Stimulated activated memory B cell treated with anti-CD40 and anti-IgM and Interleukin-4, amounts not matched to agents 10 μg/mL and 1 μg/mL and 100 μg/mL, for 72 hours (primary cell): ENCODE data around the gene ENTPD1.
"Not testable (repeated sequence)": the region's sequence is repeated elsewhere in the genome, so short reads cannot be mapped to it uniquely, and the experiment has no call there.

Experiments used
- ATAC-seq: fragments of 150-1000 bp; cut with Tn5 transposase; 2 replicates; pipeline ENCODE4 v1.10.0; 2021
- H3K27ac Mint-ChIP-seq: one replicate; pipeline ENCODE4 v1.8.0; 2022; ENCODE audit warnings: mild to moderate bottlenecking, mixed read lengths
- H3K27me3 Mint-ChIP-seq: one replicate; pipeline ENCODE4 v1.8.0; 2022; ENCODE audit warnings: mixed read lengths
- H3K36me3 Mint-ChIP-seq: one replicate; pipeline ENCODE4 v1.8.0; 2022; ENCODE audit warnings: mixed read lengths
- H3K4me1 Mint-ChIP-seq: one replicate; pipeline ENCODE4 v1.8.0; 2022; ENCODE audit warnings: mixed read lengths
- H3K4me3 Mint-ChIP-seq: one replicate; pipeline ENCODE4 v1.8.0; 2022; ENCODE audit warnings: mild to moderate bottlenecking, moderate library complexity, mixed read lengths
- H3K9me3 Mint-ChIP-seq: one replicate; pipeline ENCODE4 v1.8.0; 2022; ENCODE audit warnings: mixed read lengths

The ENTPD1 gene

DNA sequence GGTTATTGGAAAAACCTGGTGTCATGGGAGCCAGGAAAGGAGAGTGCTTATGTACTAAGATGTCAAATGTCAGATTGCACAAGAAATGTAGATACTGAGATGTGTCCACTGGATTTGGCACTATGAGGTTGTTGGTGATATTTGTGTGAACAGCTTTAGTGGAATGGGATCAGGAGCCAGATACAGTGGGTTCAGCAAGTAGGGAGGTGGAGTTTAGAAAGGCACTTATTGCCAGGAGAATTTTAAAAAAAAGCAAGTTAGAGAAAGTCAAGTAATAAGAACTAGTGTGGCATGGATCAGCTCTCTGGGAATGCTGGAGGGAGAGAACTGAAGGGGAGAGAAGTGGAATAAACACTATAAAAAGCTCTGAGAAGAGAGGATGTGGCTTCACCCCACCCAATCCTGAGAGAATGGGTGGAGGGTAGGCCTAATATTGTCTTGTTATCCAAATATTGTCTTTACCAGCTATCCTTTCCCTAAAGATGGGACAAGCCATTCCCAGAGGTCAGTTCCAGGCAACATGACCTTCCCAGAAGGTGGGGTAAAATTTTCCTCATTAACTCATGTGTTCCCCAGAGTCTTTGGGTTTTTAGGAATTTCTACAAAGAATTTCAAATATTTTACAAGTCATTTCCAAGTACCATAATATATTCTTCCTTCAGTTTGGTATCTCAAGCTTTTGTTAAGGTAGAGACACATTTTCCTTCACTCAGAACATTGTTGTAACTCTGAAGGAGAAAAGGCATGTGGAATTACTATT is 42.3 kb downstream of the ENTPD1 start:
- Mint-ChIP-seq H3K36me3 (peaks cover 77% of the 10 kb centered on the region), H3K4me1 (peaks cover 79% of the 10 kb centered on the region), H3K9me3 (peaks cover 9% of the 10 kb centered on the region)

DNA sequence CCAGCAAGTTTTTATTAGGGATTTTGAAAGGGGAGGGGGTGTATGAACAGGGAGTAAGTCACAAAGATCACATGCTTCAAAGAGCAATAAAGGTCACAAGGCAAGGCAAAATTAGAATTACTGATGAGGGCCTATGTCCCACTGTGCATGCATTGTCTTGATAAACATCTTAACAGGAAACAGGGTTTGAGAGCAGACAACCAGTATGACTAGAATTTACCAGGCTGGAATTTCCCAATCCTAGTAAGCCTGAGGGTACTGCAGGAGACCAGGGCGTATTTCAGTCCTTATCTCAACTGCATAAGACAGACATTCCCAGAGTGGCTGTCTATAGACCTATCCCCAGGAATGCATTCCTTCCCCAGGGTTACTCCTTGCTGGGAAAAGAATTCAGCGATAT is 44.3 kb downstream of the ENTPD1 start:
- peak overlapping the region; percentile 42 for H3K4me3 Mint-ChIP-seq

More for the DNA sequence above, 42.3 kb downstream of the ENTPD1 start:
- no peak for ATAC-seq
- H3K4me3 Mint-ChIP-seq = no peak overlapping the region
- no peaks in the 10 kb centered on the region for H3K27me3 Mint-ChIP-seq
- H3K27ac Mint-ChIP-seq = peak overlapping the region; percentile 98

DNA sequence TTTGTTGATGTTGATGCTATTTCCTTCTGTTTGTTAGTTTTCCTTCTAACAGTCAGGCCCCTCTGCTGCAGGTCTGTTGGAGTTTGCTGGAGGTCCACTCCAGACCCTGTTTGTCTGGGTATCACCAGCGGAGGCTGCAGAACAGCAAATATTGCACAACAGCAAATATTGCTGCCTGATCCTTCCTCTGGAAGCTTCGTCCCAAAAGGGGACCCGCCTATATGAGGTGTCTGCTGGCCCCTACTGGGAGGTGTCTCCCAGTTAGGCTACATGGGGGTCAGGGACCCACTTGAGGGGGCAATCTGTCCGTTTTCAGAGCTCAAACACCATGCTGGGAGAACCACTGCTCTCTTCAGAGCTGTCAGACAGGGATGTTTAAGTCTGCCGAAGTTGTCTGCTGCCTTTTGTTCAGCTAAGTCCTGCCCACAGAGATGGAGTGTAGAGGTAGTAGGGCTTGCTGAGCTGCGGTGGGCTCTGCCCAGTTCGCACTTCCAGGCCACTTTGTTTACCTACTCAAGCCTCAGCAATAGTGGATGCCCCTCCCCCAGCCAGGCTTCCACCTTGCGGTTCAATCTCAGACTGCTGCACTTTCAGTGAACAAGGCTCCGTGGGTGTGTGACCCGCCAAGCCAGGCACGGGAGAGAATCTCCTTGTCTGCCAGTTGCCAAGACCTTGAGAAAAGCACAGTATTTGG is 50.9 kb downstream of the ENTPD1 start:
- peak overlapping the region; percentile 54 for H3K27ac Mint-ChIP-seq
- not testable (repeated sequence) for H3K27me3 Mint-ChIP-seq, H3K9me3 Mint-ChIP-seq, ATAC-seq
- H3K36me3 Mint-ChIP-seq = peaks cover 78% of the 10 kb centered on the region
- peak overlapping the region; percentile 55 for H3K4me3 Mint-ChIP-seq
- H3K4me1 Mint-ChIP-seq = peaks cover 74% of the 10 kb centered on the region

More for the DNA sequence above, 44.3 kb downstream of the ENTPD1 start:
- H3K9me3 Mint-ChIP-seq, ATAC-seq, H3K27me3 Mint-ChIP-seq: not testable (repeated sequence)
- Mint-ChIP-seq H3K36me3 (peaks cover 85% of the 10 kb centered on the region), H3K27ac (peak overlapping the region; percentile 98), H3K4me1 (peaks cover 83% of the 10 kb centered on the region)

DNA sequence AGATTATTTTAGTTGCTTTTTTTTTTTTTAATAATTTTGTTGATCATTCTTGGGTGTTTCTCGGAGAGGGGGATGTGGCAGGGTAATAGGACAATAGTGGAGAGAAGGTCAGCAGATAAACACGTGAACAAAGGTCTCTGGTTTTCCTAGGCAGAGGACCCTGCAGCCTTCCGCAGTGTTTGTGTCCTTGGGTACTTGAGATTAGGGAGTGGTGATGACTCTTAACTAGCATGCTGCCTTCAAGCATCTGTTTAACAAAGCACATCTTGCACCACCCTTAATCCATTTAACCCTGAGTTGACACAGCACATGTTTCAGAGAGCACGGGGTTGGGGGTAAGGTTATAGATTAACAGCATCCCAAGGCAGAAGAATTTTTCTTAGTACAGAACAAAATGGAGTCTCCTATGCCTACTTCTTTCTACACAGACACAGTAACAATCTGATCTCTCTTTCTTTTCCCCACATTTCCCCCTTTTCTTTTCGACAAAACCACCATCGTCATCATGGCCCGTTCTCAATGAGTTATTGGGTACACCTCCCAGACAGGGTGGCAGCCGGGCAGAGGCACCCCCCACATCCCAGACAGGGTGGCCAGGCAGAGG is 52.8 kb downstream of the ENTPD1 start:
- H3K9me3 Mint-ChIP-seq, H3K27me3 Mint-ChIP-seq, ATAC-seq, H3K4me3 Mint-ChIP-seq: not testable (repeated sequence)
- peak overlapping the region; percentile 54 for H3K27ac Mint-ChIP-seq
- H3K36me3 Mint-ChIP-seq = peaks cover 65% of the 10 kb centered on the region
- peaks cover 65% of the 10 kb centered on the region for H3K4me1 Mint-ChIP-seq

DNA sequence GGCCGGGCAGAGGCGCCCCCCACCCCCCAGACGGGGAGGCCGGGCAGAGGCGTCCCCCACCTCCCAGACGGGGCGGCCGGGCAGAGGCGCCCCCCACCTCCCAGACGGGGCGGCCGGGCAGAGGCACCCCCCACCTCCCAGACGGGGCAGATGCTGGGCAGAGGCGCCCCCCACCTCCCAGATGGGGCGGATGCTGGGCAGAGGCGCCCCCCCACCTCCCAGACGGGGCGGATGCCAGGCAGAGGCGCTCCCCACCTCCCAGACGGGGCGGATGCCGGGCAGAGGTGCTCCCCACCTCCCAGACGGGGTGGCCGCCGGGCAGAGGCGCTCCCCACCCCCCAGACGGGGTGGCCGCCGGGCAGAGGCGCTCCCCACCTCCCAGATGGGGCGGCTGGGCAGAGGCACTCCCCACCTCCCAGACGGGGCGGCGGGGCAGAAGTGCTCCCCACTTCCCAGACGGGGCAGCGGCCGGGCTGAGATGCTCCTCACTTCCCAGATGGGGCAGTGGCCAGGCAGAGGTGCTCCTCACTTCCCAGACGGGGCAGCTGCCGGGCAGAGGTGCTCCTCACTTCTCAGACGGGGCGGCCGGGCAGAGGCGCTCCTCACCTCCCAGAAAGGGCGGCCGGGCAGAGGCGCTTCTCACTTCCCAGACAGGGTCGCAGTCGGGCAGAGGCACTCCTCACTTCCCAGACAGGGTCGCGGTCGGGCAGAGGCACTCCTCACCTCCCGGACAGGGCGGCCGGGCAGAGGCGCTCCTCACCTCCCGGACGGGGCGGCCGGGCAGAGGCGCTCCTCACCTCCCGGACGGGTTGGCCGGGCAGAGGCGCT is 53.6 kb downstream of the ENTPD1 start:
- peak; percentile 16 for ATAC-seq
- Mint-ChIP-seq H3K9me3 (no peaks in the 10 kb centered on the region), H3K27me3 (no peaks in the 10 kb centered on the region), H3K4me1 (peaks cover 65% of the 10 kb centered on the region), H3K36me3 (peaks cover 66% of the 10 kb centered on the region), H3K27ac (peak overlapping the region; percentile 83), H3K4me3 (no peak overlapping the region)

DNA sequence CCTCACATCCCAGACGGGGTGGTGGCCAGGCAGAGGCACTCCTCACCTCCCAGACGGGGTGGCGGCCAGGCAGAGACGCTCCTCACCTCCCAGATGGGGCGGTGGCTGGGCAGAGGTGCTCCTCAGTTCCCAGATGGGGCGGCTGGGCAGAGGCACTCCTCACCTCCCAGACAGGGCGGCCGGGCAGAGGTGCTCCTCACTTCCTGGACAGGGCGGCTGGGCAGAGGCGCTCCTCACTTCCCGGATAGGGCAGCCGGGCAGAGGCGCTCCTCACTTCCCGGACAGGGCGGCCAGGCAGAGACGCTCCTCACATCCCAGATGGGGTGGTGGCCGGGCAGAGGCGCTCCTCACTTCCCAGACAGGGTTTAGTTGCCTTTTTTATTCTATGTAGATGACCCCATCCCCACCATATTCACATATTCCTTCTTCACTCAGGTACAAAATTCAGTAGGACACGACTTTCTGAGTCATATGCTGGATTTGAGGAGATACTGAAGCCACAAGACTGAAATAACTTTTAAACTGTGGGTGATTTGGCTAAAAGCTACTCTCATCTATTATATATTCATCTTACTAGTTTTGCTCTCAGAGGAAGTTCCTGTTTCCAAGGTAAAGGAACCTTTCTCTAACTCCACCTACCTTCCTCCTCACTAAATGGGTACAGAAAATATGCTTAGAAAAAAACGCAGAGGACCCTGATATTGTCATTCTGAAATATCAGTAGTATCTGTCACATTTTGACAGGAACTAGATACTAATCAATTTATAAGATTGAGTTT is 54.4 kb downstream of the ENTPD1 start:
- no peaks in the 10 kb centered on the region for H3K27me3 Mint-ChIP-seq
- peak overlapping the region; percentile 83 for H3K27ac Mint-ChIP-seq
- no peaks in the 10 kb centered on the region for H3K9me3 Mint-ChIP-seq
- H3K4me3 Mint-ChIP-seq = peak overlapping the region; percentile 38
- H3K4me1 Mint-ChIP-seq = peaks cover 65% of the 10 kb centered on the region
- ATAC-seq = peak; percentile 55
- peaks cover 66% of the 10 kb centered on the region for H3K36me3 Mint-ChIP-seq

DNA sequence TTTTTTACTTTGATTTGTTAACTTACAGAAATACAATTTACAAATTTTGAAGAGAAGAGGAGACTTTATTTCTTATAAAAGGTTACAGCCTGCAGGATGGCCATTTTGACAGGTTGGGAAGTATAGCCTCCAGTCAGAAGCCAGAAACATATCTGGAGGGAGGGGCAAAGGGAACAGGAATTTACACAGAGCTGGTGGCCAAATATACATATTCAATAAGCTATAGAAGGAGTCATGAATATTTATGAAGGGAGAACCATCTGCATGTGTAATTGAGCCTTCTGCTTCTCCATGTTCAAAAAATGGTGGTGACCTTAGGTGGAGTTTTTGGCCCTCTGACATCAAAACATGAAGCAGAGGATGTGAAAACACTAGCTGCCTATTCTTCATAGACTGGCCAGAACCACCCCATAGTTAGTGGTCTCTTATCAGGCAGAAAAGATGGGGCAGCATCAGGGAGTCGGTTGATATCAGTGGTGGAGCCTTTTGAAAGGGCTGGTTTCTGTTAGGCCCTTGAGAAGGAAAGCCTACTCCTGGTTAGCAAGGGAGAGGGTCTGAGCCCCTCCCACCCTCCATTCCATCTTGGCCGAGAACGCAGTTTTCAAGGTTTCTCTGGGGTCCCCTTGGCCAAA is 57.2 kb downstream of the ENTPD1 start:
- Mint-ChIP-seq H3K27me3 (no peaks in the 10 kb centered on the region), H3K36me3 (peaks cover 70% of the 10 kb centered on the region), H3K4me1 (peaks cover 62% of the 10 kb centered on the region), H3K27ac (no peak overlapping the region), H3K9me3 (peaks cover 3% of the 10 kb centered on the region), H3K4me3 (no peak overlapping the region)
- ATAC-seq = no peak

DNA sequence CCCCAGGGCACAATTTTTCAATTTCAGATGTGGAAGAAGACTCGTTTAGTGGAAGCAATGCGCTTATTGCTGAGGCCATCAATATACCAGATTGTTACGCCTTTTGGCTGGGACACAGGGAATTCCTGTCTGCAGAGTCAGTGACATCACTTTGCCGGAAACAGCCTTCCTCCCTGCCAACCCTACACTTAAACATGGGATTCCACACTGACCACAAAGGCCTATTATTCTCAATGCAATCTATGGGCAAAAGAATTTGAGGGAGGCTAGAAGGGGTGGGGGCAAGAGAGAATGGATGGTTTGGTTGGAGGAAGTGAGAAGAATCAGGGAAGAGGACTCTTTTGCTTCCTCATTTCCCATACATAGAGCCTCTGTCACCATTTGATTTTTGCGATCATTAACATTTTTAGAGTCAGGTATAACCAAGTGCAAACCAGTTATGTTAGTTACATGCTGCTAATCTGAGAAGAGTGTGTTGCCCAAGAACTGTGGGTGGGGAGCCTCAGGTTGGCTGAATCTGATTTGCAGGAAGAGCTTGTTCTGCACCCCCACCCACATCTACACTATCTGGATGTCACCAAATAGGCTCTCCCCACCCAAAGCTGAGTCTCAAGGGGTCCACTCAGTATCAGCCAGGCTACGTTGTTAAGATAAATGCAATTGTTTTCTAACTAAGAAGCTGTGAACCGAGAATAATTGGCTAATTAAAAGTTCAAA is 58.2 kb downstream of the ENTPD1 start:
- Mint-ChIP-seq H3K9me3 (peaks cover 3% of the 10 kb centered on the region), H3K27me3 (no peaks in the 10 kb centered on the region), H3K4me1 (peaks cover 65% of the 10 kb centered on the region), H3K36me3 (peaks cover 66% of the 10 kb centered on the region), H3K27ac (peak overlapping the region; percentile 75), H3K4me3 (no peak overlapping the region)
- ATAC-seq = no peak

DNA sequence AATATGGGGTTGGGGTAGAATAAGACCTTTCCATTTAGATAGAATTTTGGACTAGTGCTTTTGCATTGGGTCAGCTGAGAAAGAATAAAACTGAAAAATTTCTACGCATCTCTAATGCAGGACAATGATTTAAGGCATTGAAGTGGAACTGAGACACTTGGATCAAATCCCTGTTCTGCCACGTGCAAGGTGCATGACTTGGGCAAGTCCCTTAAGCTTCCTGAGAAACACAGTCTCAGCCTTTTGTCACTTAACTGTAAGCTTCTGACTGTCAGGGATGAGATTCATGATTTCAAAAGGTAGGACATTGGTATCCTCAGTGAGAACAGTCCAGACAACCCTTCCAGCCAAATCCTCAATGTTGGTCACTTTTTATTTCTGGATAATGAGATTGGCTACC is 59.2 kb downstream of the ENTPD1 start:
- H3K9me3 Mint-ChIP-seq = peaks cover 3% of the 10 kb centered on the region
- ATAC-seq = no peak
- H3K27ac Mint-ChIP-seq = peak overlapping the region; percentile 75
- H3K36me3 Mint-ChIP-seq = peaks cover 71% of the 10 kb centered on the region
- H3K27me3 Mint-ChIP-seq = no peaks in the 10 kb centered on the region
- no peak overlapping the region for H3K4me3 Mint-ChIP-seq
- peaks cover 73% of the 10 kb centered on the region for H3K4me1 Mint-ChIP-seq

DNA sequence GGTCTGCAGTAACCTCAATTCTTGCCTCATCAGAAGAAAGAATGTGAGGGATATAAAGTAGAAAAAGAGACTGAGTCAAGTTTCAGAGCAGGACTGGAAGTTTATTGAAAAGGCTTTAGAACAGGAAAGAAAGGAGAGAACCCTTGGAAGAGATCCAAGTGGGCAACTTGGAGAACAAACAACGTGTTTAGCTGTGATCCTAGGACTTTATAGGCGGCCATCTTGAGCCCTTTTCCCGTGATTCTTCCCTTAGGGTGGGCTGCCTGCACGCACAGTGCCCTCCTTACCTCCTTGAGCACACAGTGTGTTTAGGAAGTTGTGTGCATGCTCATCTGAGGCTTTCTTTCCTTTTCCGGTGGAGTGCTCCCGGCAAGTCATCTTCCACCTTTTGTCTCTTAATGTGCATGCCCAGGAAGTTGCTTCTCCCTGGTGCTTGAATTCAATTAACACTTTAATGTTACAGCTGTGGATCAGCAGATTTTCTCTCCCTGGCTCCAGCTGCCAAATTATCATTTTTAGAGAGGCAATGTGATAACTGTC is 59.8 kb downstream of the ENTPD1 start:
- no peak for ATAC-seq
- Mint-ChIP-seq H3K27ac (peak overlapping the region; percentile 75), H3K27me3 (no peaks in the 10 kb centered on the region), H3K4me1 (peaks cover 73% of the 10 kb centered on the region), H3K36me3 (peaks cover 65% of the 10 kb centered on the region), H3K9me3 (peaks cover 3% of the 10 kb centered on the region), H3K4me3 (no peak overlapping the region)

DNA sequence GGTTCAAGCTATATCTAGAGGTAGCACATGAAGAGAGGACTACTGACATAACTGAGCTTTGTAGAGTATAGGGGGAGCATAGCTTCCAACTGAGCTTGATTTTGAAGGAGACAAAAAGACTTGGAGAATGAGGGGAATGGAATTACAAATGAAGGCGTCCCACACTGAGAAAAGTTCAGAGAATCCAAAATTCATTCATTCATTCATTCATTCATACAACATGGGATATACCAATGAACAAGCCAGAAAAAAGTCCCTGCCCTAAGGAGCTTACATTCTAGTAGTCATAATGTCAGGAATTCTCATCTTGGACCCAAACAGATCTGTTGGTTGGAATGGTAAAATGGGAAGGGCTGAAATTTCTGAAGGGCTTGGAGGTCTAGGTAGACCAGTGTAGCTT is 62.0 kb downstream of the ENTPD1 start:
- Mint-ChIP-seq H3K9me3 (peaks cover 3% of the 10 kb centered on the region), H3K4me1 (peaks cover 78% of the 10 kb centered on the region), H3K4me3 (no peak overlapping the region), H3K27me3 (no peaks in the 10 kb centered on the region), H3K36me3 (peaks cover 56% of the 10 kb centered on the region), H3K27ac (peak overlapping the region; percentile 75)
- no peak for ATAC-seq

DNA sequence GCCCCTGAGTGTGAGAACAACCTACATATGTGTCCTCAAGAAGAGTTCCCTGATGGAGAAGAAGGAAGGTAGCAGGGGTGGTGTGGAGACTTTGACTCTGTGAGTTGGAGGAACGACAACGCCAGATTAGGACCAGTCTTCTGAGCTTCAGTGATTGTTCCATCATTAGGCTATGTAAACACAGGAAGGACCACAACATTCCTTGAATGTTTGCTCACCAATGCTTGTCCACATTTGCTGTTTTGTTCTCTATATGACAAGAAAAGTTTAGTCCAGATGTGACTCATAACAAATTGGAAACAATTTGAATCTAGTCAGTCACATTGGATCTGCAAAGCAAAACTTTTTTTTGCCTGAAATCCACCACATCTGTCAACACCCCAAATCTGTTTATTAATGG is 62.7 kb downstream of the ENTPD1 start:
- H3K4me3 Mint-ChIP-seq = no peak overlapping the region
- peaks cover 84% of the 10 kb centered on the region for H3K4me1 Mint-ChIP-seq
- H3K9me3 Mint-ChIP-seq = peaks cover 3% of the 10 kb centered on the region
- no peaks in the 10 kb centered on the region for H3K27me3 Mint-ChIP-seq
- H3K27ac Mint-ChIP-seq = peak overlapping the region; percentile 75
- peaks cover 63% of the 10 kb centered on the region for H3K36me3 Mint-ChIP-seq
- ATAC-seq = no peak

DNA sequence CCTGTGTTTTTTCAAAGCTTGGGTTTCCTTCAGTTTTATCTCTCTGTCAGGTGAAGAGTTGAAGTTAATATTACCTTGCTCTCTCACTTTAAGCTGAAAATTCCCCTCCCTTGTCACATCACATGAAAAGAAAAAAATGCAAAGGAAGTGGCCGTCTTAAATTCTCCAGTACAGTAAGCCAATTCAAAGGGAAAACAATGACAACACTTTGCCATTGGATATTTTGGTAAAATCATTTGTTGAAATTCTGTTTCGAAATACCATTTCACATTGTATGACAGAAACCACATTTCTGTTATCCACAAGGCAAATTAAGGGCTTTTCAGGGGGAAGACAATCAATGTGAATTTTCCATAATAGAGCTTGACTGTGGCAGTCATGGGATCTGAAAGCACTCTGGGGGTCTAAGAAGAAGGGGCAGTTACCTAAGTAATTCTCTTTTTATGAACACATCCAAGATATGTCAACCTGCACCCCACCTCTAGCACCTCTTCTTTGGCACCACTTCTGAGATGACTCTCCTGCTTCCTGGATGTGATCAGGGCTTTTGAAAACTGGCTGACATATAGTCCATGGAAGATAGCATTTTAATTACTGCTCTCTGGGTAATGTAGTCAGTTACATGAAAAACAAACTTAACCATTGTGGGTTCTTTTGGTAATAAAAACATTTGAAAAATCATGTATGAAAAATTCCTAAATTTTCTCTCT is 63.8 kb downstream of the ENTPD1 start:
- H3K27ac Mint-ChIP-seq = peak overlapping the region; percentile 75
- H3K36me3 Mint-ChIP-seq = peaks cover 53% of the 10 kb centered on the region

More for the DNA sequence above, 63.8 kb downstream of the ENTPD1 start:
- peaks cover 3% of the 10 kb centered on the region for H3K9me3 Mint-ChIP-seq
- H3K27me3 Mint-ChIP-seq = no peaks in the 10 kb centered on the region
- H3K4me1 Mint-ChIP-seq = peaks cover 73% of the 10 kb centered on the region
- peak; percentile 59 for ATAC-seq
- H3K4me3 Mint-ChIP-seq = peak overlapping the region; percentile 33
